Activated CD8-positive, alpha-beta T cell treated with anti-CD3 and anti-CD28 coated beads, Interleukin-2, amount 10 ng/mL, durations not matched to agents 7 days and 5 days (primary cell): ENCODE measurements around the gene MACO1. TPM values are rescaled to one million over a fixed set of nuclear protein-coding genes. Genes with fewer than 3 reads are reported as not detected.

Source experiments
- ATAC-seq: fragments of 150-1000 bp; cut with Tn5 transposase; one replicate; pipeline ENCODE4 v1.10.0; 2021; ENCODE audit warnings: moderate library complexity
- CTCF ChIA-PET: fragments of 350-600 bp; sonication (Branson Sonifier 250); formaldehyde crosslinking; loops from one replicate; lab custom pipeline; 2021; ENCODE audit warnings: antibody characterized with exemption; lab: Charles Lee
- POLR2A ChIA-PET: fragments of 350-600 bp; sonication (Branson Sonifier 250); formaldehyde crosslinking; loops from one replicate; lab custom pipeline; 2021; ENCODE audit warnings: antibody characterized with exemption; lab: Charles Lee
- DNase-seq: peaks from one replicate; pipeline ENCODE4 v3.0.0-alpha.2; 2020
- H3K27ac Mint-ChIP-seq: one replicate; pipeline ENCODE4 v1.8.0; 2021; ENCODE audit warnings: mild to moderate bottlenecking, mixed read lengths
- H3K27me3 Mint-ChIP-seq: one replicate; pipeline ENCODE4 v1.8.0; 2021; ENCODE audit warnings: low read depth, mixed read lengths
- H3K36me3 Mint-ChIP-seq: one replicate; pipeline ENCODE4 v1.8.0; 2021; ENCODE audit warnings: low read depth, mixed read lengths
- H3K4me1 Mint-ChIP-seq: one replicate; pipeline ENCODE4 v1.8.0; 2021; ENCODE audit warnings: low read depth, mixed read lengths
- H3K4me3 Mint-ChIP-seq: one replicate; pipeline ENCODE4 v1.8.0; 2021; ENCODE audit warnings: mild to moderate bottlenecking, mixed read lengths
- H3K9me3 Mint-ChIP-seq: one replicate; pipeline ENCODE4 v1.8.0; 2022; ENCODE audit warnings: mixed read lengths; ENCODE audit not compliant: insufficient read depth
- total RNA-seq, 2 experiments: library from RNA; stranded (reverse); gene quantifications; one replicate each; pipeline ENCODE4 v1.2.3, GENCODE V29; 2021

MACO1 gene
- total RNA-seq, 2 experiments from 2014 or later: 16.4 to 17.2 TPM

GRCh38 chr1:25540750-25541342 is 110.1 kb downstream of the MACO1 start:
- POLR2A ChIA-PET: no interaction called here
- Mint-ChIP-seq H3K4me3 (no peak overlapping the region), H3K9me3 (no peaks in the 10 kb centered on the region), H3K27me3 (peaks cover 10% of the 10 kb centered on the region), H3K36me3 (no peaks in the 10 kb centered on the region), H3K27ac (no peak overlapping the region), H3K4me1 (peaks cover 20% of the 10 kb centered on the region)
- CTCF ChIA-PET: interaction anchor here (1.0 kb wide), 1 partner anchor 31 kb away, joined by 4 read pairs; no protein-coding TSS in a partner anchor
- DNase-seq (no peak), ATAC-seq (no peak)

GRCh38 chr1:25541425-25541824 is 110.7 kb downstream of the MACO1 start:
- ATAC-seq (no peak), DNase-seq (no peak)
- Mint-ChIP-seq H3K27me3 (peaks cover 6% of the 10 kb centered on the region), H3K9me3 (no peaks in the 10 kb centered on the region), H3K36me3 (no peaks in the 10 kb centered on the region), H3K4me3 (no peak overlapping the region), H3K4me1 (peaks cover 23% of the 10 kb centered on the region), H3K27ac (no peak overlapping the region)
- ChIA-PET POLR2A (no interaction called here), CTCF (interaction anchor here (1.0 kb wide), 1 partner anchor 31 kb away, joined by 4 read pairs; no protein-coding TSS in a partner anchor)

GRCh38 chr1:25541889-25542658 is 111.4 kb downstream of the MACO1 start:
- no peak overlapping the region for H3K27ac Mint-ChIP-seq
- peaks cover 3% of the 10 kb centered on the region for H3K36me3 Mint-ChIP-seq
- H3K4me1 Mint-ChIP-seq: peaks cover 28% of the 10 kb centered on the region
- ChIA-PET POLR2A (no interaction called here), CTCF (interaction anchor here (1.7 to 2.0 kb wide), 2 partner anchors 22 to 24 kb away, joined by 4 to 6 read pairs; no protein-coding TSS in a partner anchor)
- DNase-seq: no peak
- H3K27me3 Mint-ChIP-seq: peaks cover 6% of the 10 kb centered on the region
- peak overlapping the region; percentile 60 for H3K4me3 Mint-ChIP-seq
- ATAC-seq: no peak
- no peaks in the 10 kb centered on the region for H3K9me3 Mint-ChIP-seq

- peaks cover 5% of the 10 kb centered on the region for H3K36me3 Mint-ChIP-seq
- peaks cover 3% of the 10 kb centered on the region for H3K27me3 Mint-ChIP-seq
- CTCF ChIA-PET: interaction anchor here (1.4 to 2.5 kb wide), 4 partner anchors 23 to 255 kb away, joined by 3 to 12 read pairs (median 5); no protein-coding TSS in a partner anchor
- no peaks in the 10 kb centered on the region for H3K9me3 Mint-ChIP-seq
- peak overlapping the region; percentile 60 for H3K4me3 Mint-ChIP-seq
- ATAC-seq: no peak
- H3K27ac Mint-ChIP-seq: no peak overlapping the region
- H3K4me1 Mint-ChIP-seq: peaks cover 35% of the 10 kb centered on the region
- POLR2A ChIA-PET: no interaction called here
- no peak for DNase-seq
Observed at GRCh38 chr1:25543005-25543424, 112.3 kb downstream of the MACO1 start.

GRCh38 chr1:25543425-25544242 is 112.9 kb downstream of the MACO1 start, which contains the start of gene LDLRAP1:
Gene LDLRAP1 (plus strand): TSS chr1:25543606. CDS start chr1:25543699, 93 bp downstream.
- no peaks in the 10 kb centered on the region for H3K27me3 Mint-ChIP-seq
- POLR2A ChIA-PET: no interaction called here
- CTCF ChIA-PET: interaction anchor here (0.6 to 2.5 kb wide), 5 partner anchors 23 to 255 kb away, joined by 3 to 12 read pairs (median 4); no protein-coding TSS in a partner anchor
- peak; percentile 89 for ATAC-seq
- no peaks in the 10 kb centered on the region for H3K9me3 Mint-ChIP-seq
- peaks cover 6% of the 10 kb centered on the region for H3K36me3 Mint-ChIP-seq
- H3K27ac Mint-ChIP-seq: peak within 1 kb of the TSS; percentile 16
- peaks cover 40% of the 10 kb centered on the region for H3K4me1 Mint-ChIP-seq
- peak; percentile 59 for DNase-seq
- peak within 1 kb of the TSS; percentile 80 for H3K4me3 Mint-ChIP-seq

- H3K4me3 Mint-ChIP-seq: peak overlapping the region; percentile 80
- CTCF ChIA-PET: interaction anchor here (0.6 to 2.5 kb wide), 5 partner anchors 21 to 254 kb away, joined by 3 to 12 read pairs (median 3); no protein-coding TSS in a partner anchor
- H3K27ac Mint-ChIP-seq: peak overlapping the region; percentile 16
- ATAC-seq (no peak), DNase-seq (no peak)
- POLR2A ChIA-PET: no interaction called here
- no peaks in the 10 kb centered on the region for H3K27me3 Mint-ChIP-seq
- peaks cover 6% of the 10 kb centered on the region for H3K36me3 Mint-ChIP-seq
- H3K9me3 Mint-ChIP-seq: no peaks in the 10 kb centered on the region
- H3K4me1 Mint-ChIP-seq: peaks cover 46% of the 10 kb centered on the region
Observed at GRCh38 chr1:25544243-25544764, 113.6 kb downstream of the MACO1 start.

GRCh38 chr1:25544819-25545218 is 114.1 kb downstream of the MACO1 start:
- ChIA-PET POLR2A (no interaction called here), CTCF (interaction anchor here (1.4 to 2.5 kb wide), 2 partner anchors 20 to 28 kb away, joined by 3 to 12 read pairs; no protein-coding TSS in a partner anchor)
- DNase-seq (no peak), ATAC-seq (no peak)
- Mint-ChIP-seq H3K27ac (peak overlapping the region; percentile 16), H3K27me3 (no peaks in the 10 kb centered on the region), H3K9me3 (no peaks in the 10 kb centered on the region), H3K4me1 (peaks cover 51% of the 10 kb centered on the region), H3K4me3 (peak overlapping the region; percentile 80), H3K36me3 (peaks cover 6% of the 10 kb centered on the region)

- Mint-ChIP-seq H3K27ac (peak overlapping the region; percentile 15), H3K36me3 (peaks cover 12% of the 10 kb centered on the region), H3K4me3 (peak overlapping the region; percentile 80), H3K9me3 (no peaks in the 10 kb centered on the region), H3K4me1 (peaks cover 61% of the 10 kb centered on the region), H3K27me3 (no peaks in the 10 kb centered on the region)
- POLR2A ChIA-PET: interaction anchor here (0.5 to 0.6 kb wide), 2 partner anchors 235 to 266 kb away, joined by 3 read pairs; no protein-coding TSS in a partner anchor
- DNase-seq (no peak), ATAC-seq (no peak)
- CTCF ChIA-PET: interaction anchor here (0.8 to 1.4 kb wide), 3 partner anchors 20 to 42 kb away, joined by 3 read pairs; no protein-coding TSS in a partner anchor
Observed at GRCh38 chr1:25545767-25546166, 115.1 kb downstream of the MACO1 start.

GRCh38 chr1:25546193-25546592 is 115.5 kb downstream of the MACO1 start:
- Mint-ChIP-seq H3K36me3 (peaks cover 14% of the 10 kb centered on the region), H3K4me3 (no peak overlapping the region), H3K9me3 (no peaks in the 10 kb centered on the region), H3K4me1 (peaks cover 65% of the 10 kb centered on the region), H3K27ac (no peak overlapping the region), H3K27me3 (no peaks in the 10 kb centered on the region)
- ATAC-seq (no peak), DNase-seq (no peak)
- ChIA-PET CTCF (interaction anchor here (0.8 to 1.1 kb wide), 2 partner anchors 20 to 42 kb away, joined by 3 read pairs; no protein-coding TSS in a partner anchor), POLR2A (interaction anchor here (0.6 kb wide), 1 partner anchor 265 kb away, joined by 3 read pairs; no protein-coding TSS in a partner anchor)

- ChIA-PET POLR2A (interaction anchor here (0.7 to 2.1 kb wide), 2 partner anchors 13 to 316 kb away, joined by 3 to 10 read pairs; no protein-coding TSS in a partner anchor), CTCF (interaction anchor here (0.7 to 4.2 kb wide), 10 partner anchors 12 to 310 kb away, joined by 3 to 19 read pairs (median 5); partner anchors contain the start of gene SELENON)
- H3K27me3 Mint-ChIP-seq: no peaks in the 10 kb centered on the region
- peaks cover 23% of the 10 kb centered on the region for H3K36me3 Mint-ChIP-seq
- no peaks in the 10 kb centered on the region for H3K9me3 Mint-ChIP-seq
- H3K4me1 Mint-ChIP-seq: peaks cover 82% of the 10 kb centered on the region
- ATAC-seq (no peak), DNase-seq (no peak)
- H3K4me3 Mint-ChIP-seq: peak overlapping the region; percentile 55
- peak overlapping the region; percentile 89 for H3K27ac Mint-ChIP-seq
Observed at GRCh38 chr1:25548601-25549000, 117.9 kb downstream of the MACO1 start.
